ENCODE measurements around the gene ST6GALNAC2.

Gene ST6GALNAC2

DNA sequence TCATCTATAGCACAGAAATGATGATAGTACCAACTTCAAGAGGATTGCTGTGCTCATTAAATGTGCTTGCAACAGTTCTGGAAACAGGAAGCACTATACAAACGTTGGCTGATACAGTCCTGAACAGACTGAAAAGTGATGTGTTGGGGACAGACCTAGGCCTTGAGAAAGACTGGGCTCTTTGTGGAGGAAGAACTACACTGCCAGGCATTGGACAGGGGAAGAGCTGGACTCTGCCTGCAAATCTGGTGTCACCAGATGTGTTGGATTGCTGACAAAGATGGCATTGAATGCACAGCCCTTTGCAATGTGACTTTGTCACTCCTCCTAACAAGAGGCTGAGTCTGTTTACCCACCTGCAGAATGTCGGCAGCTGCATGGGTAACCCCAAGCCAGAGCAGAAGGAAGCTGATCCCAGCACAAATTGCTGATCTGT is 12.4 kb upstream of the ST6GALNAC2 start:
- no peak for FAIRE-seq

DNA sequence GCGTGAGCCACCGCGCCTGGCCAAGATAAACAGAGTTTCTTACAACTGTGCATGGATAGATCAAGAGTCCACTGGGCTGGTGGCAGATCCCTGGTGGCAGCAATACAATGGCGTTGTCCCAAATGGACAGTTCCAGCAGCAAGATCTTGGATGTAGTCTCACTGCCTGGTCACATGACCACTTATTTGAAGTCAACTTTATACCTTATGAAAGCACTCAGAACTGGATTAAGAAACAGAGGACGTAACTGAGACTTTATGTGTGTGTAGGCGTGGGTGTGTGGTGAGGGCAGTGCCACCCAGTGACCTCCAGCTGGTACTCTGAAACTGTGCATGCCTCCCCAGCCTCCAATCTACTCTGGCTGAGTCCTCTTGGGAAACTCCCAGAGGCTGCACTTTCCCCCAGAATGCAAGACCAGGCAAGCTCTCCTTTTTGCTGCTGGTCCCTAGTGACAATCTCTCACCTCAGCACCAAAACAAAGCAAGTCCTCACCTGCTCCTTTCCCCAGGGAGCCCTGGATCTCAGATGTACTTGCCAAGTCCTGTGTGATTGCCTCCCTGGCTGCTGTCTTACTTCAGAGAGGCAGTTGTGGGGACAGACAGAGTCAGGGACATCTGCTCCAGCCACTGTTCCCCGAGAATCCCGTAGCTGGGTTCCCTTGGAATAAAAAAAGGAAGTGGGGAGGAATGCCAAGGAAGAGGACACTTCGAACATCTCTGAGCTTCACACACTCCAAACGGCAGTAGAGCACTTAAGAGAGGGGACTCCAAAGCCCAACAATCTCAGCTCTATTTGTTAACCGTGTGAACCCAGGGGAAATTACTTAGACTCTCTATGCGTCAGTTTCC is 11.7 kb upstream of the ST6GALNAC2 start:
- FAIRE-seq, result no peak

DNA sequence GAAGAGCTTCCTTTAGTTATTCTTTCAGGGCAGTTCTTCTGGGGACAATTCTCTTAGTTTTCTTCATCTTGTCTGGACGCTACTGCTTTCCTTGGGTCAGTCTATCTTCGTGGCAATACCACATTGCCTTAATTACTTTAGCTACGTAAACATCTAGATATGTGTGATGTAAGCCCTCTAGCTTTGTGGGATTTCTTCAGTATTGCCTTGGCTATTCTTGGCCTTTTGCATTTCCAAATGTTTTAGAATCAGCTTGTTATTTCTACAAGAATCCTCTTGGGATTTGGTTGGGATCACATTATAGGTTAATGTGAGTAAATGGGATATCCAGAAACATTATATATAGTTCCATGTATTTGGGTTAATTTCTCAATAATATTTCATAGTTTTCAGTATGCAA is 9.0 kb upstream of the ST6GALNAC2 start:
- no peak for FAIRE-seq

DNA sequence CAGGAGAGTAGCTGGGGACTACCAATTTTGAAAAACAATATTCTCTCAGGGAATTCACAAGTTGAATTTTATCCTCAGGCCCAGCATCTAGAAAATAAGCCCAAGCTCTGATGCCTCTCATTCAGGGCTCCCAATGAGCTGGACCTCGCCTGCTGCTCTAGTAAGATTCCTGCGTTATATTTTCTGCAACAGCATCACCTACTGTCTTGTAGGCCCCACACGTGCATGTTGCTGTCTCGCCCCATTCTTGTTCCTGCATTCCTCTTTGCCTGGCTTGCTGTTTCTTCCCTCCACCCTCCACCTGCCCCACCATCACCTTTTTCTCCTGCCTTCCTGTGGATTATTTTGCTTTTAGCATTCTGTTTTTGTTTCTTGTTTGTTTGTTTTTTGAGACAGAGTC is 8.3 kb upstream of the ST6GALNAC2 start:
- no peak for FAIRE-seq

DNA sequence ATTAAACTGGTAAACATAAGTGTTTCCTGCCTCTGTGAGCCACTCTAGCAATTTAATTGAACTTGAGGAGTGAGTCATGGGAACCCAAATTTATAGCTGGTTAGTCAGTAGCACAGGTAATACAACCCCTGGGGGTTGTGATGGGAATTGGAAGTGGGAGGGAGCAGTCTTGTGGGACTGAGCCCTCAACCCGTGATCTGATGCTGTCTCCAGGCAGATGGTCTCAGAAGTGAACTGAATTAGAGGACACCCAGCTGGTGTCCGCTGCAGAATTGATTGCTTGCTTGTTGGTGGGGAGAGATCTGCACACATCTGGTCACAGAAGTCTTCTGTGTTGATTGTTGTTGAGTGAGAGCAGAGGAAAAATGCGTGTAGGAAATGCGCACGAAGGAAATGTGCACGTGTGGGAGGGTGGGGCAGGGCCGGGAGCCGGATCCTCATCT is 7.7 kb upstream of the ST6GALNAC2 start:
- FAIRE-seq, result no peak

DNA sequence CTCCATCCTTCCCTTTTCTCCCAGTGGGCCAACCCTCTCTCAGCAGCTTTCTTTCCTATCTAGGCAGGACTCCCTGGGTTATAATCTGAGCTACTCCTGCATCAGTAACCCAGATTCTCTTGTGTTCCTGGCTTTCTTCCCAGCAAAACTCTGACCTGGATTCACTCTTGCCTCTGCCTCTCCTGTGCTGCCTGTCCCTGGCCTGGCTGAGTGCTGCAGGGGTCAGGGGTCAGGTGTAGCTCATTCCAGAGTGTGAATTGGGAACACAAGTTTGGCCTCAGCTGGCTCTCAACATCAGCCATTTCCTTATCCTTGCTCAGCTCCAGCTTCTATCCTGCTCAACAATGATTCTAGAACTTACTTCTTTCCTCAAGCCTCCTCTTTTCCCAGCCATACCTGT is 2.5 kb upstream of the ST6GALNAC2 start:
- FAIRE-seq, result no peak

DNA sequence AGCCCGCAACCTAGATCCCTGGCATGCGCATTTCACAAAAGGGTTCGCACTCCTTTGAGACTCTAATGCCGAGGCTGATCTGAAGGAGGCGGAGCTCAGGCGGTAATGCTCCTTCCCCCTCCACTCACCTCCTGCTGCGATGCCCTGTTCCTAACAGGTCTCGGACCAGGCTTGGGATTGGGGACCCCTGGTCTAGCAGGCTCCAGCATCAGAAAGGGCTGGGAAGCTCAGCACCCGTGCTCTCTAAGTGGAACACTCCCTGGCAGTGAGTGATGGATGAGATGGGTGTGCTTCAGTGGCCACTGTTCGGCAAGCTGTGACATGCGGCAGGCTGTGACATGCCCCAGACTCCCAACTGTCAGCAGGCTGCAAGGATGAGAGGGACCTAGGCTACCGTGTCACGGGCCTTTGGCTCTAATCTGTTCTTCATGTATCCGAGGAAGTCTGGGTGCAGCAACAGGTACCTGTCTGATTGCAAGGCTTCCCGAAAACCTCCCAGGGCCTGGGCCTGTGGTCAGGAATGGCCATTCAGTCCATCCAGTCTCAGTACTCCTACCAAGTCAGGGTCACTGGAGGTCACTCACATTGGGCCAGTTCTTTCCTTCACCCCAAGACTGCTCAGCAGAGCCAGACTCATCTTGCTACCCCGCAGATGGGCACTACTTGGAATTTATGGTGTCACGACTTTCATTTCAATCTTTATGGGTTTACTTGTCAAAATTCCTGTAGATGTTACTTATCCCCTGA is 1.3 kb upstream of the ST6GALNAC2 start:
- FAIRE-seq, result no peak

DNA sequence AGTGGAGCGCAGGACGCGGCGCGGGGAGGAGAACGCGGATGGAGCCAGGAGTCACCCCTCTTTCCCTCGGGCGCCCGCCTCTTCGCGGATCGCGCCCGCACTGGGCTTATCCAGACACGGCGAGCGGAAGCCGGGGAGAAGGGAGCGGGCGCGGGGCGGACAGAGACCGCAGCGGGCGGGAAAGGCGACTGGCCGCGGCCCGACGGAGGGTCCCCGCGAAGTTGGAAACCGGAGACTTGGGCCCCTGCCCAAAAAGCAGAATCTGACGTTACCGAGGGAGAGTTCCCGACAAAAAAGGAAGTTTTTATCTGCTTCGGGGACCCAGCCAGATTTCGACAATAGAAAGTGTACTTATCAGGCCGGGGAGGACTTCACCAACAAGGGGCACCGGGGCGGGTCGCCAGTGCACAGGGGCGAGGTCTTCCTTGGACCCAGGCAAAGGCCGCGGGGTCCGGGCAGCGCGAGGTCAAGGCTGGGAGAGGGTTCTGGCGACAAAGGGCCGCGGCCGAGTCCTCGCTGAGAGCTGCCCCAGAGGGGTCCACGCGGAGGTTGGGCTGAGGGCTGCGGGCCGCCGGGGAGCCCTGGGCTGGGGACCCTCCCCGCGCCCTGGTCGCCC is 519 bp downstream of the ST6GALNAC2 start:
- no peak for FAIRE-seq

DNA sequence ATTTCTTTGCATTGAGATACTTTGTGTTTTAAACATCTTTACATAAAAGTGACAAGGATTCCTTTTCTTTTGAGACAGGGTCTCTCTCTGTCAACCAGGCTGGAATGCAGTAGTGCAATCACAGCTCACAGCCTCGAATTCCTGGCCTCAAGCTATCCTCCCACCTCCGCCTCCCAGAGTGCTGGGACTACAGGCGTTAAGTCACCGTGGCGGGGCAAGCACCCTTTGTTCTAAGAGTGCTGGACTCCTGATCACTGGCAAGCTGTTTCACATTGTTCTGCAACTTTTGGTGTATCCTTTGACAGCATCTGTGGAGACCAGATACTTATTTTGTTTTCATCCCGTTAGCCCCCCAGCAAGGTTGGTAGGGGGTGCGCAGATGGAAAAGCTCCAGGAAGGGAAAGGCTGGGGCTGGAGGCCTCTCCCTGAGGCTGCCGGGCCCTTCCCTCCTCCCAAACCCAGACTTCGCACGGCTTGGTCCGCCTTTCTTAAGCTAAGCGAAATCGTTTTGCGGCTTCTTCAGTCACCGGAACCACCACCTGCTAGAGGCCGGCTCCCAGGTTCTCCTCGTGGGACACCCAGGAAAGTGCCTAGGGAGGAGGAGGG is 1.1 kb downstream of the ST6GALNAC2 start:
- no peak for FAIRE-seq

DNA sequence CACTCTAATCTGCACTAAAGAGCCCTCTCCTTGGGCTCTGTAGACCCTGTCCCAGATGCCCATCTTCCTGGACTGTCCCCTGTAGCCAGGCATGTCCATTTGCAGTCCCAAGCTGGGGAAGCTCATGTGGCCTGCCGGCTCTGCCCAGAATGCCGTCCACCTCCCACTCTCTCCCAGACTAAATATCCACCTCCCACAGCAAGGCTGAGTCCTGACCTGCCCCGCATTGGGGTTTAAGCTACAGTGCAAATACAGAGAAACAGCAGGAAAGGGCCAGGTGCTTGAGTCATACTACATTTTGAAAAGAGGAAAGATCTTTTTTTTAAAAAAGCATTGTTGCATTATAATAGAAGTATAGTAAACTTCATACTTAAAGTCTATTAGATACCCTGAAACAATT is 3.0 kb downstream of the ST6GALNAC2 start:
- FAIRE-seq, result no peak

DNA sequence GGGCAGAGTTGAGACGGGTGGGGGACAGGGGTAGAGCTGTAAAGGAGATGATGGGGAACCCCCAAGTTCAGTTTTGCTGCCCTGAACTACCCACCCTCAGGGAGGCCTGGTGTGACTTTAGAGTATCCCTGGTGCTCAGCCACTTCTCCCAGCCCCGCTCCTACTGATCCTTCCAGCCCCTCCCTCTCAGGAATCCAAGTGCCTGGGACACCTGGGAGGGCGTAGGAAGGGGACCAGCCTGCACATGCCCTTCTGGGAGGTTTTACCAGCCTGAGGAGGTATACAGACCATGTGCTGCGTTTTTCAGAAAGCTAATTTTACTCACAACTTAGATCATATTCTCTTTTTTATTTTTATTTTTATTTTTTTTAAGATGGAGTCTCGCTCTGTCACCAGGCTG is 4.1 kb downstream of the ST6GALNAC2 start:
- FAIRE-seq, result no peak

DNA sequence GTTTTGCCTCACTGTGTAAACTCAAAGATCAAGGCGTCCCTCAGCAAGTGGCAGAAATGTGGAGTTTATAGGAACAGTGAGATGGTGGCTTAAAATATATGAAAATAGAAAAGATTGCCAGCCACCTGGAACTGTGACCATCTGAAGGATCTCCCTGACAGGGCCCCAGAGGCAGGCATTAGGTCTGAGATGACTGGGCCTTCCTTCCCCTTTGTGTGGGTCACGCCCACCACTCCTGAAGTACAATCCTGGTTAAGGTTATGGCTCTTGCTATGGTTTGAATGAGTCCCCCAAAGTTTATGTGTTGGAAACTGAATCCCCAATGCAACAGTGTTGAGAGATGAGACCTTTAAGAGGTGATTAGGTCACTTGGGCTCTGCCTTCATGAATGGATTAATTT is 6.4 kb downstream of the ST6GALNAC2 start:
- FAIRE-seq, result no peak

DNA sequence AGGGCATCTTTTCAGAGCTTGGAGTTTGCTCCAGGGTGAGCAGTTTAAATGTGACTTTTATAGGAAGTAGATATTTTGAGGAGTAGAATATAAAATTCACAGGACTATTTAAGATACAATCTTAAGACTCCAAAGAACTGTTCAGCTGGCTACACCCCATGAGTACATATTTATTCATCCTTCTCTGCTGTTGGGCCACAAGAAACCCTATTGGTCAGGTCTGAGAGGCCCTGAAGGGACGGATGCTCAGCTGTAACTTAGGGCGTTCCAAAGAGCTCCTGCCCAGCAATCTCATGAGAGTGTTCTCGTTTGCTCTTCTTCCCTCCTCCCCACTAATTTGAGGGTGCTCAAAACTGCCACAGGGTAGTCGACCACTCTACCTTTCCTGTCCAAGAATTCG is 7.3 kb downstream of the ST6GALNAC2 start:
- FAIRE-seq, result no peak

DNA sequence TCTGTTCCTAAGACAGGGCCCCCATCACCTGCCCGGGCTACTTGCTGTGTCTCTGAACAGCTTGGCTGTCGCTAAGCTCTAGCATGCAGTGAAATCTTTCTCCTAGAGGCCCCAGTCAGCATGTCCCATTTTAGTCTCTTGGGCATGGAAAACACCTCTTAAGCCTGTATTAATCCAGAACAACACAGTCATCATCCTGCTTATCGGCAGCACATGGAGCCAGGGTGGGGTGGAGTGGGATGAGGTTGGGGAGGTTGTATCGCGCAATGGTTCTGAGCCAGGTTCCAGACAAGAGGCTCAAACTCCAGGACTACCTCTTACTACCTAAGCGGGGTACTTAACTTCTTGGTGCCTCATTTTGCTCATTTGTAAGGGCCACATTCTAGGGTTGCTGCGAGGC is 7.8 kb downstream of the ST6GALNAC2 start:
- no peak for FAIRE-seq

DNA sequence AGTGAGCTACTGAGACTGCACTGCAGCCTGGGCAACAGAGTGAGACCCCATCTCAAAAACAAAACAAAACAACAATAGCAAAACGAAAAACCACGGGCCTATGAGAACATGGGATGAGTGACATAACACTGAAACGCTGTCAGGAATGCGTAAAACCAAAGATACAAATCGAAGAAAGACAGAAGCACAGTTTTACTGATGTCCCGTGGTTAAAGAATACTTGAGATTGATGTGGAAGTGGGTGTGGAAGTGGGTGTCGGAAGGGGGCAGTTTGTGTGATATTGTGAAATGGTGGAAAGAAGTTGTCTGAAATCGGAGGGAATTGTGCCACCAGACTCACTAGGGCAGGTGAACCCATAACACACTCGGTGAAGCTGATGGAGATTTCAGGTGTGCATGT is 9.5 kb downstream of the ST6GALNAC2 start:
- FAIRE-seq, result no peak

DNA sequence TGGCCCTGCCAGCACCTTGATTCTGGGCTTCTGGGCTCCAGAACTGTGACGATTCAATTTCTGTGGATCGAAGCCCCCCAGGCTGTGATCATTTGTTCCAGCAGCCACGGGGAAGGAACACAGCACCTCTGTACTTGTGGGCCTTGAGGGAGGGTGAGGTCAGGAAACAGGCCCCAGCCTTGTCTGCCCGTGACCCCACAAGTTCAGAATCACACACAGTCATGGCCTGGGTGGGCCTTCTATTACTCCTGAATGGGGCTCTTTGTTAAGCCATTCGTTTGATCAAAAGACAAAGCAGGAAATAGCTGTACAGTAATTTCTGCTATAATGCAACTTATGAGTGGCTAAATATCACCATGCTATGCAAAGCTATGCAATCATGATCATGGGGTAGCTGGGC is 10.1 kb downstream of the ST6GALNAC2 start:
- FAIRE-seq, result no peak

DNA sequence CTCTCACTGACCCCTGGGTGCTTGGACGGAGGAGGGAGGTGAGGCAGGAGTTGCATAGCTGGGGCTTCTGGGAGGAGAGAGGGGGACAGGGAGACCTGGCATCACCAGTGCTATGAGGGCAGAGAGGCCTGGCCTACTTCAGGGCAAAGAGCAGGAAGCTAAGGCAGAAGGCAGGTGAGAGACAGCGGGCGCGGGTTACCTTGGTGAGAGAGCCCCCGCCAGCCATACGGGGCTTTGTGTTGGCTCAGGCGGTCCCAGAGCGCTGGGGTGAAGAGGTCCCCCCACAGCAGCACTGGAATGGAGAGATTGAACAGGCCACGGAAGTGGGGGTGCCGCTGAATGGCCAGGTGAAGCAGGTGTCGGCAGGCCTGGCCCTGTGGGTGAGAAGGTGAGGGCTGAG is 11.5 kb downstream of the ST6GALNAC2 start:
- no peak for FAIRE-seq

DNA sequence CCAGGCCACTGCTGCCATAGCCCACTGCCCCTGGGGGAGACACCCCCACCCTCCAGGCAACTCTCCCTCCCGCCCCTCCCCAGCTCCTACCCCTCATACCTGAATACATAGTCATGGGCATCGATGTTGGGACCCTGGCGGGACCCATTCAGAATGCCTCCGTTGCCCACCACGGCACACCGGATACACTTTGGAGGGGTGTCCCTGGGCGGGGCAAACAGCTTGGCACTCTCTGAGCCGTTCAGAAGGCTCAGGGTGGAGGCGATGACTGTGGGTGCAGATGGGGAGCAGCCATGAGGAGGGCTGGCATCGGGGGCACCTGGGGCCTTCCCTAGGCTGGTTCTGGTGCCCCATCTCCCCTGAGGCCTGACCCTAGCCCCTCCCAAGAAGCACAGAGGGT is 12.6 kb downstream of the ST6GALNAC2 start:
- FAIRE-seq, result no peak

DNA sequence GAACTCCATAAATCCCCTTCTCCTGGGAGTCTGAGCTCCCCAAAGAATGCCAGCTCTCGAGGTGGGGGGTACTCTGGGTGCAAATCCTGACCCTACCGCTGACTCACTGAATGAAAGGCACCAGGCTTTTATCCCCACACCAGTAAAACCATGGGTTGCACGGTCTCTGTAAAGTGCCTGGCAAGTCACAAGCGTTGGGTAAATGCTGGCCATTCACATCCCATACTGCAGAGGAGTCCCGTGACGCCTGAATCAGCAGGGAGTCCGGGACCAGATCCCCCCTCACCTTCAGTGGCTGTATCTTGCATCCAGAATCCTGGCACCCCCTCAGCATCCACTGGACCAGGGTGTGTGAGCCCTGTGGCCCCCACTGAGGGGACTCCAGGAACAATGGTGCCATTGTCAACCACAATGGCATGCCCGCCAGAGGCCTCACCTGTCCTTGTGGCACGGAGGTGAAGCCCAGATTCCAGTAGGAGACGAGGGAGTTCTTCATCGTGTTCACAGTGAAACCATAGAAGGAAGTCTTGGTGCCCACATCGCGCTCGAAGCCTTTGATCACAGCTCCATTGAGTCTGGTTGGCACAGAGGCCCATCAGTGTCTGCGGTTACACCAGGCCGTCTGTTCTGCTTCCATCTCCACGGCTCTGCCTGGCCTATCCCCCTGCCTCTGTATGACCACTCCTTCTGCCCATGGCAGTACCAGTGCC is 13.3 kb downstream of the ST6GALNAC2 start:
- FAIRE-seq, result no peak

DNA sequence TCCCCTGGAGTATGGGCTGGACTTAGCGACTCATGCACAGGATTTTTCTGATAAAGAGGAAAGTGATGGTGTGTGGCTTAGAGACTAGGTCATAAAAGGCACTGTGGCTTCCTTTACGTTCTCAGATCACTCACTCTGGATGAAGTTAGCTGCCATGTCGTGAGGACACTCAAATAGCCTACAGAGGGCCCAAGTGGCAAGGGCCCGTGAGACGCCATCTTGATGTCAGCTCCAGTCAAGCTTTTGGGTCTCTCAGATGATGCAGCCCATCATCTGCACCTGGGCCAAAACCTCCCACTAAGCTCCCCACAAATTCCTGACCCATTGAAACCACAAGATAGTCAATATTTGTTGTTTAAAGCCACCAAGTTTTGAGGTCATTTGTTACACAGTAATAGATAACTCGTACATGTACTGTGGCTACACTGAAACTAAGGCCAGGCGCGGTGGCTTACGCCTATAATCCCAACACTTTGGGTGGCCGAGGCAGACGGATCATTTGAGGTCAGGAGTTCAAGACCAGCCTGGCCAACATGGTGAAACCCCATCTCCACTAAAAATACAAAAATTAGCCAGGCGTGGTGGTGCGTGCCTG is 14.7 kb downstream of the ST6GALNAC2 start:
- no peak for FAIRE-seq

DNA sequence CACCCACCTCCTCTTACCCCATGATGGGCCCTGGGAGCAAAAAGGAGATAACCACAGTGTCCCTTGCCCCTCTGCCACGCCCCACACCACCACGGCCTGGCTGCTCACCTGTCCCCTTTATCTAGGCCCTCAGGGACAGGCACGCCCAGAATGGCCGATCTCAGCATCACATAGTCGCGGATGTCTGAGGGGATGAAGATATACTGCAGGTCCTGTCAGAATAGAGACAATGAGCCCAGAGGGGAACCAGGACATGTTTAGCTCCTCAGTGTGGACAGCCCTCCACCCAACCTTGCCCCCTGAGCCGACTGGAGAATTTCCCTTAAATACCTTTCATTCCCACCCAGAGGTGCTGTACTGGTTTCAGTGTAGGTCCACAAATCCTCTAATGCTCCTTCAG is 15.2 kb downstream of the ST6GALNAC2 start:
- no peak for FAIRE-seq

DNA sequence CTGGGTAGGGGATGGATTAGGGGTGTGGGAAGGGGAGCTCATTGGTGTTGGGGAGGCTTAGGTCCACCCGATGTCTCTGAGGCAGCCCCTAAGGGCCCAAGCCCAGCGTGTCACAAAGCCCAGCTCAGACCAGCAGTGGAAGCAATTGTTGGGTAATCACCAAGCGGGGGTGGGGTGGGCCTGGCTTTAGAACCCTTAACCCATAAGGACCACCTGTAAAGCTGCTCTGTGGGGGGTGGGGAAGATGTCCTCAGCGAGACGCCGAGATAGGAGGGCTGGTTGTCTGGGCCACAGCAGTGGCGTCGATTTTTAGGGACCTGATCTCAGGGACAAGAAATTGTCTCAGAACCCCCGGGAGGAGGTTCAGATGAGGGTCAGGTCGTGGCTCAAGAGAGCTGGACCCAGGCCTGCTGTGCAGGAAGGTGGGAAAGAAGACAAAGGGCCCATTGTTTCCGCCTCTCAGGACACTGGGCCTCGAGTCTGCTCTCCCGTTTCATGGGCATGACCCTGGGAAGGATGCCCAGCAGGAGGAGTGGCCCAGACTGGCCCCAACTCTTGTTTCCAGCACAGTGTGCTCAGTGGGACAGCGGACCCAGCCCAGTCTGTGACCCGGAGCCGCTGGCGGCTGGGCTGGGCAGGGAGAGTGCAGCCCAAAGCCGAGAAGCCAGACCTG is 15.9 kb downstream of the ST6GALNAC2 start:
- no peak for FAIRE-seq
